Psoas muscle (tissue), 8 donors: ENCODE measurements around the gene SYCE1. TPM values are rescaled to one million over a fixed set of nuclear protein-coding genes. Genes with fewer than 3 reads are reported as not detected.

Experiments
- ATAC-seq, 4 donors: fragments of 200-7000 bp; cut with Tn5 transposase; one replicate each; pipeline ENCODE4 v1.9.1; 2020; ENCODE audit warnings: moderate library complexity in 3 of 4, mild to moderate bottlenecking in 2 of 4
- DNase-seq, 2 donors: peaks; one replicate each; pipeline ENCODE4 v3.0.0-alpha.2; 2020
- H3K27ac ChIP-seq: fragments of 200-600 bp; one replicate; pipeline ENCODE4 v1.8.0; 2022
- H3K27me3 ChIP-seq, 3 donors: fragments of 200-600 bp in 1 of 3; one replicate each; pipeline versions ENCODE4 v1.6.1 to v1.8.0; 2013 to 2022; ENCODE audit warnings: low read length in 2 of 3, mild to moderate bottlenecking in 2 of 3, moderate library complexity in 1 of 3; ENCODE audit not compliant: insufficient read depth in 3 of 3
- H3K36me3 ChIP-seq, 2 donors: fragments of 200-600 bp in 1 of 2; one replicate each; pipeline versions ENCODE4 v1.6.1 to v1.8.0; 2013 to 2022; ENCODE audit warnings: low read depth in 1 of 2, mild to moderate bottlenecking in 1 of 2, moderate library complexity in 1 of 2; ENCODE audit not compliant: insufficient read depth in 1 of 2
- H3K4me1 ChIP-seq: fragments of 200-600 bp; one replicate; pipeline ENCODE4 v1.8.0; 2022
- H3K4me3 ChIP-seq: fragments of 200-600 bp; one replicate; pipeline ENCODE4 v1.8.0; 2022; ENCODE audit warnings: mild to moderate bottlenecking
- H3K9me3 ChIP-seq: fragments of 200-600 bp; one replicate; pipeline ENCODE4 v1.8.0; 2022
- WGBS, 3 donors: extraction: QIAGEN DNeasy Blood & Tissue Kit; methylation state at CpG; one replicate each; pipeline versions ENCODE4 v1.1.6 to v1.1.7; 2013; 5-methylcytosine and 5-hydroxymethylcytosine counted together
- intact Hi-C, 2 donors: fragments of 100-400 bp; cut with DNase I; formaldehyde crosslinking; loops; one replicate each; pipeline versions ENCODE4 v1.11.0 to v1.14.2; 2022
- polyA plus RNA-seq, 3 donors: library from polyadenylated mRNA; stranded (reverse); fragments of 200-250 nt; gene quantifications; one replicate each; pipeline ENCODE4 v1.2.3, GENCODE V29; 2013
- total RNA-seq, 4 donors: library from RNA; stranded (reverse); fragmentation: NEBNext Ultra II Directional in 2 of 4; extraction: Animal tissue kit (Norgen Biotek cat#: 25700) in 2 of 4; gene quantifications; one replicate each; pipeline versions ENCODE4 v1.2.1 to v1.2.4, GENCODE V29; 2021 to 2023
- TF ChIP-seq, protein P1 (sequence below): fragments of 200-600 bp; IDR thresholded peaks from one replicate; pipeline ENCODE4 v1.8.0; 2022; ENCODE audit warnings: antibody characterized with exemption
- donor health status: healthy with polysubstance abuse.
- donor health status: DM: no; HTN: no; CAD: no; lungs with moderate emphysema.
- donor health status: Bipolar disorder and iron deficiency.
- donor health status: healthy.
- donor health status: DM: yes; HTN: yes; CAD: no.
- donor health status: DM: no; HTN: no; CAD: no.
- donor health status: DM: no; HTN: no; CAD: no.
- donor health status: DM: yes; HTN: yes; CAD: no.

Gene SYCE1
- total and polyA plus RNA-seq, 7 donors = 0.08 to 0.68 (median 0.38) TPM; not detected in 2

DNA sequence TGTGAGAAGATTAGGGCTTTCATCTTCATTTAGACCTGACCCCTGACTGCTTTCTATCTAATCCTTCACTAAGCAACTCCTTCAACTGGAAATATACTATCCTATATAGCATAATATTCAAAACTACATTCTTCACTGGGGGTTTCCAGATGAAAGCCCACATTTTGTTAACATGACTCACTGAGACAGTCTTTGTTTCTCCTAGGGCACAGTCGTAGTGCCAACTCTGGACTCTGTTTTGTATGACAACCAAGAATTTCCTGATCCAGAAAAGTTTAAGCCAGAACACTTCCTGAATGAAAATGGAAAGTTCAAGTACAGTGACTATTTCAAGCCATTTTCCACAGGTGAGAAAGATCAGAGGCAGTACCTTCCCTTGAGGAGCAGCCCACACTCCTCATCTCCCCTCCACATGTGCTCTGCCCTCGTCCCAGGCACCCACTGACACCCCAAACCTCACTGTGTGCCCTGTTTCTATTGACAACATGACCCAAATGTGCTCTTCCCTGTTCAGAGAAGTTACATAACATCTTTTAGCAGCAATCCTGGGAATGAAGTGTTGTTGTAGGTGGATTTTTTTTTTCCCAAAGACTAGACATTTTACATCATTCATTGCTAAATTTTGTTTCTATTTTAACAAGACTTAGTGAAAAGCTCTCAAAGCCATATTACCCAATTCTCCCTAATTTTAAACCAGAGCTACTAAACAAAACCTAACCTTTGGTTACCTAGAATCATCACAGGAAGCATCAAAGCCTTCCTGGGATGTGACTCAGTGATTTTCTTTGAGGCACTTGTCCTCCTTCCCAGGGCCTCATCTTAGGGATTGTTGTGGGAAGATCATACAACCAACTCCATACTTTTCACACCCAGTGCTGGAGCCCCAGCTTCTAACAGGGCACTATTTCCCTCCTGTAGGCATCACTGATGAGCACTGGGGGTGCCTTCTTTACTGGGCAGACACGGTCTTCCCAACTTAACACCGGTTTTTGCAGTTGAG is 27.5 kb downstream of the SYCE1 start:
- no peak overlapping the region for H3K4me3 ChIP-seq
- H3K27me3 ChIP-seq = peaks cover 0 to 5% (median 0%) of the 10 kb centered on the region in 3 donors
- TF ChIP-seq, protein P1, sequence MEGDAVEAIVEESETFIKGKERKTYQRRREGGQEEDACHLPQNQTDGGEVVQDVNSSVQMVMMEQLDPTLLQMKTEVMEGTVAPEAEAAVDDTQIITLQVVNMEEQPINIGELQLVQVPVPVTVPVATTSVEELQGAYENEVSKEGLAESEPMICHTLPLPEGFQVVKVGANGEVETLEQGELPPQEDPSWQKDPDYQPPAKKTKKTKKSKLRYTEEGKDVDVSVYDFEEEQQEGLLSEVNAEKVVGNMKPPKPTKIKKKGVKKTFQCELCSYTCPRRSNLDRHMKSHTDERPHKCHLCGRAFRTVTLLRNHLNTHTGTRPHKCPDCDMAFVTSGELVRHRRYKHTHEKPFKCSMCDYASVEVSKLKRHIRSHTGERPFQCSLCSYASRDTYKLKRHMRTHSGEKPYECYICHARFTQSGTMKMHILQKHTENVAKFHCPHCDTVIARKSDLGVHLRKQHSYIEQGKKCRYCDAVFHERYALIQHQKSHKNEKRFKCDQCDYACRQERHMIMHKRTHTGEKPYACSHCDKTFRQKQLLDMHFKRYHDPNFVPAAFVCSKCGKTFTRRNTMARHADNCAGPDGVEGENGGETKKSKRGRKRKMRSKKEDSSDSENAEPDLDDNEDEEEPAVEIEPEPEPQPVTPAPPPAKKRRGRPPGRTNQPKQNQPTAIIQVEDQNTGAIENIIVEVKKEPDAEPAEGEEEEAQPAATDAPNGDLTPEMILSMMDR = no peak
- no peak for ATAC-seq
- intact Hi-C loops = no loop called here
- no peak overlapping the region for H3K27ac ChIP-seq
- WGBS, 3 donors = 60 to 73% (median 69%) methylated on average over 4 of the region's 4 CpGs
- H3K4me1 ChIP-seq = no peaks in the 10 kb centered on the region
- H3K9me3 ChIP-seq = no peaks in the 10 kb centered on the region
- DNase-seq = no peak
- H3K36me3 ChIP-seq = peaks cover 3 to 15% of the 10 kb centered on the region in 2 donors

DNA sequence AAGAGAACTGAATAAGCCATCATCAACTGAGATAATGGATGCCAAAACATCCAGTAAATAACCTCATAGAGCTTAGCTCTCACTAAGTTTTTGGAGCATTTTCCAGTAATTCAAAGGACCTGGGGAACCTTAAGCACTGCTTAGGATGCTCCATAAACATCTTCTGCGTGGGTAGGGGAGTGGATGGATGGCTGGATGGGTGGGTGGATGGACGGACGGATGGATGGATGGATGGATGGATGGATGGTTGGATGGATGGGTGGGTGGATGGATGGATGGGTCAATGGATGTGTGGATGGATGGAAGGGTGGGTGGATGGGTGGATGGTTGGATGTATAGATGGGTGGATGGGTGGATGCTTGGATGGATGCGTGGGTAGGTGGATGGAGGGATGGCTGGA is 29.2 kb downstream of the SYCE1 start:
- WGBS, 3 donors = 51 to 72% (median 61%) methylated on average over 3 to 4 of the region's 4 CpGs
- Histone ChIP-seq H3K27ac (no peak overlapping the region), H3K36me3 (peaks cover 3 to 15% of the 10 kb centered on the region in 2 donors), H3K4me1 (no peaks in the 10 kb centered on the region), H3K27me3 (peaks cover 0 to 7% (median 2%) of the 10 kb centered on the region in 3 donors), H3K4me3 (no peak overlapping the region), H3K9me3 (no peaks in the 10 kb centered on the region)
- ATAC-seq (no peak), DNase-seq (no peak)
- intact Hi-C loops = no loop called here
- TF ChIP-seq, protein P1 = no peak

DNA sequence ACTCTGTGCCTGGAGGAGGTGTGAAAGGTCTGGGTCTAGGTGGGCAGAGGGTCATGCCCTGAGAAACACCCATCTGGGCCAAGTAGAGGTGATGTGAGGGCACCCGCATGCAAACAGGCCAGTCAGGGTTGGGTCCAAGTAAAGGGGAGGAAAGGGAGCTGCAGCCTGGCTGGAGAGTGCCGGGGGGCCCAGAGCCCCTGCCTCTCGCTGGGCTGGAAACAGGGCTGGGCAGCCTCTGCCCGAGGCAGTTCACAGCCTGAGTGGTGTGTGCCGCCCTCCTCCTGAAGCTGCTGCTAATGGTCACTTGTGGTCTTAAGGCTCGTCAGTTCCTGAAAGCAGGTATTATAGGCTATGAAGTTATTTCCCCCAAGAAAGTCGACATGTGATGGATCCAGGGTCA is 31.0 kb downstream of the SYCE1 start:
- no peak for ATAC-seq
- WGBS, 3 donors = 74 to 85% (median 82%) methylated on average over 7 of the region's 7 CpGs
- H3K4me1 ChIP-seq = no peaks in the 10 kb centered on the region
- intact Hi-C loops = no loop called here
- peaks cover 3 to 15% of the 10 kb centered on the region in 2 donors for H3K36me3 ChIP-seq
- no peak overlapping the region for H3K4me3 ChIP-seq
- no peak overlapping the region for H3K27ac ChIP-seq
- TF ChIP-seq, protein P1 = no peak
- no peaks in the 10 kb centered on the region for H3K9me3 ChIP-seq
- peaks cover 0 to 23% (median 2%) of the 10 kb centered on the region in 3 donors for H3K27me3 ChIP-seq
- no peak for DNase-seq

DNA sequence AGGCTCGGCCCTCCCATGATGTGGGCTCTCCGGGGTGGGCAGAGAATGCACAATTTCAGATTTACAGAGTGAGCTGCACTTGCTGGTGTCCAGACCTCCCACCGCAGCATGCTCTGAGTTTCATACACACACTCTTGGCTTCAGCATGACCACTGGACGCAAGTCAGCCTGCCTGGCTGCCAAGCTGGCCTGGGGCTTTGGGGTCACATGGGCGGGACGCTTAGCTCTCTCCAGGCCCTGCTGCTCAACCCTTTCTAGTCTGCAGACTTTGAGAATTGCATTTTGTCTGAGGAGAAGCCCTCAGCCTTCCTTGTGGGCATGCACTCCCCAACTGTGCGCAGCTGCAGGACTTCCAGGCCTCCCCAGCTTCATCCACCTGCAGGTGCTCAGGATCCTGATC is 32.5 kb downstream of the SYCE1 start:
- TF ChIP-seq, protein P1 = no peak
- DNase-seq (no peak), ATAC-seq (no peak)
- H3K4me1 ChIP-seq = no peaks in the 10 kb centered on the region
- H3K36me3 ChIP-seq = peaks cover 0 to 9% of the 10 kb centered on the region in 2 donors
- H3K27me3 ChIP-seq = peaks cover 0 to 38% (median 12%) of the 10 kb centered on the region in 3 donors
- H3K27ac ChIP-seq = no peak overlapping the region
- 56 to 62% (median 59%) methylated on average over 7 of the region's 7 CpGs for WGBS, 3 donors
- no peak overlapping the region for H3K4me3 ChIP-seq
- intact Hi-C loops = no loop called here
- H3K9me3 ChIP-seq = no peaks in the 10 kb centered on the region
